ENCODE measurements around the gene STOX1. TPM values are rescaled to one million over a fixed set of nuclear protein-coding genes. Genes with fewer than 3 reads are reported as not detected.
A peak's percentile ranks its signal among the peaks of the same experiment; 100 is the strongest.
"Not testable (repeated sequence)": the region's sequence is repeated elsewhere in the genome, so short reads cannot be mapped to it uniquely, and the experiment has no call there.

STOX1 gene
- polyA plus RNA-seq, 5 donors: 3.3 to 5.5 (median 4.3) TPM

DNA sequence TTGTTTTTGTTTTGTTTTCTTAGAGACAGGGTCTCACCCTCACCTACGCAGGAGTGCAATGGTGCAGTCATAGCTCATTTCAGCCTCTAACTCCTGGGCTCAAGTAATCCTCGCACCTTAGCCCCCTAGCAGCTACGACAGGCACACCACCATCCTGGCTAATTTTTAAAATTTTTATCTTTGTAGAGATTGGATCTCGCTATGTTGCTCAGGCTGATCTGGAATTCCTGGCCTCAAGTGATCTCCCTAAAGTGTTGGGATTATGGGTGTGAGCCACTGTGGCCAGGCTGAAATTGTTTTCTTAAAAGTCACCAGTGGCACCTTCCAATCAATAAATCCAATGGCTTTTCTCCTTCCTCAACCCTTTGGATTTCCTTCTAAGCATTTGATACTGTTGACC is 52.9 kb downstream of the STOX1 start:
- no peak for DNase-seq

- DNase-seq: no peak
Measured at GRCh38 chr10:68895041-68895440, 67.7 kb downstream of the STOX1 start.

DNA sequence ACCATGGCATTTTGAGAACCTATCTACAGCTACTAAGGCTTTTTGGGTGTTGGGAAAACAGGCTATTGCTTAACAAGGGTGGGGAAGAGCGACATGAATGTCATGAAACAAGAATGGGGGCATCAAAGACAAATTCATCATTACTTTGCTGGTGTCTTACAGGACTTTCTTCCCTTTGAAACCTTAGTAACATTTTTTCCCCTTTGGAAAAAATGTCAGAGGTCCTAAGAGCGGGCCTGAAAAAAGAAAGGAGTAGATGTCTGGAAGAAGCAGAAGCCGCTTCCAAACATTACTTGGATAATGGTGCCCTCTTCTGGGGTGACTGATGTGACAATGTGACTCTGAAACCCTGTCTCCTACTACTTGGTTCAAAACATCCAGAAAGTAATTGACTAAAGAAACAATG is 70.0 kb downstream of the STOX1 start:
- DNase-seq: peak; percentile 45 to 74

DNA sequence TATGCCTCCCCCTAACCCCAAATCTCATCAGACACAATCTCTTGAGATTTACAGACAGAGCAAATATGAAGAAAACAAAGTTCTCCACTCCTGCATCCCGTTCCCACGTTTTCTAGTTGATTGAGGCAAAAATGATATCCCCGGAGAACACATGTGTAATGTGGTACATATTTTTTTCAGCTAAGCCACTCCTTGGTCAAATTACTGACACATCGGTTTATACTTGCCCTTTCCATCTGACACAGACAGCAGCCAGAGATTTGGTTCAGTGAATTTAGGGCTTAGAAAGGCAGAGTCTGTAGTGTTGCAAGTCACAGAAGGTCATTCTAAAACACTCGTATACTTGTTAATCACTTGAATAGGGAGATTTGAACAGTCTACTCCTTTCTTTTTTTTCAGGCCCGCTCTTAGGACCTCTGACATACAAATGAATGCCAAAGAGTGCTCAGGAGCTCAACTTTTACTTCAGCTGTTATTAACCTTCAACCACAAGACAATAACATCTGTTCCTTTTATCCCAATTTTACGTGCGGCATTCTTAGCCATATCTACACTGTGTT is 71.9 kb downstream of the STOX1 start:
- DNase-seq: no peak

- no peak for DNase-seq
Measured at GRCh38 chr10:68900427-68901104, 73.2 kb downstream of the STOX1 start.

GRCh38 chr10:68901105-68901927 is 74.0 kb downstream of the STOX1 start, which contains the start of gene DDX50:
Gene DDX50, plus strand, starts transcription at chr10:68901315. Its CDS starts 70 bp downstream, at chr10:68901385.
- peak; percentile 98 to 99 for DNase-seq

DNA sequence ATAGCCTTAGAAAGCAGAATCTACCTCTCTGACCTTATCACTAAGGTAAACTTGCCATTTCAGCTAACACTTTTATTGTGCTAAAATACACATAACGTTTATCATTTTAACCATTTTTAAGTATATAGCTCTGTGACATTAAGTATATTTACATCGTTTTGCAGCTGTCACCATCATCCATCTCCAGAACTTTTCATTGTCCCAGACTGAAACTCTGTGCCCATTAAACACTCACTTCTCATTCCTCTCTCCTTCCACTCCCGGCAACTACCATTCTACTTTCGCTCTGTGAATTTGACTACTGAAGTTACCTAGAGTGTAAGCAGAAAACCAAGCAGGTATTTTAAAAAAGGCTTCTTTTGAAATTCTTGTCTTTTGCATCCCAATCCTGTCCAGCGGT is 75.1 kb downstream of the STOX1 start:
- no peak for DNase-seq

DNA sequence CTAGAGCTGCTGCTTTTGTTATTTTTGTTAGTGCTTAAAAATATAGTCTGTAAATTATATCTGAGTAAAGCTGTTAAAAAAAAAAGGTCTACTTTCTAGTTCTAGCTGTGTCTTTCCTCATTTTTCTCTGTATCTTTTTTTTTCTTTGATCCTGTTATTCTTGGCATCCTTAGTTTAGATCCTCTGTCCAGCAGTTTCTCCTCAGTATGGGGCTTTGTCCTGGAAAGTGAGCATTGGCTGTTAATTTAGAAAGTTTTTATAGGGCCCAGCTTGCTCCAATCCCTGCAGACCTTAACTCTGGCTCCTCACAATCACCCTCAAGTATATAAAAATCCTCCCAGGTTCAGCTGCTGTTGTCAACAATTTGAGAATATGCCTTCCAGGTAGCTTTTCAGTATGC is 97.3 kb downstream of the STOX1 start:
- DNase-seq: no peak

- DNase-seq: no peak
Measured at GRCh38 chr10:68925489-68925888, 98.2 kb downstream of the STOX1 start.

GRCh38 chr10:68929157-68929556 is 101.8 kb downstream of the STOX1 start:
- DNase-seq: not testable (repeated sequence)

GRCh38 chr10:68929888-68930287 is 102.6 kb downstream of the STOX1 start:
- DNase-seq: not testable (repeated sequence)

- not testable (repeated sequence) for DNase-seq
Measured at GRCh38 chr10:68932860-68933259, 105.5 kb downstream of the STOX1 start.

DNA sequence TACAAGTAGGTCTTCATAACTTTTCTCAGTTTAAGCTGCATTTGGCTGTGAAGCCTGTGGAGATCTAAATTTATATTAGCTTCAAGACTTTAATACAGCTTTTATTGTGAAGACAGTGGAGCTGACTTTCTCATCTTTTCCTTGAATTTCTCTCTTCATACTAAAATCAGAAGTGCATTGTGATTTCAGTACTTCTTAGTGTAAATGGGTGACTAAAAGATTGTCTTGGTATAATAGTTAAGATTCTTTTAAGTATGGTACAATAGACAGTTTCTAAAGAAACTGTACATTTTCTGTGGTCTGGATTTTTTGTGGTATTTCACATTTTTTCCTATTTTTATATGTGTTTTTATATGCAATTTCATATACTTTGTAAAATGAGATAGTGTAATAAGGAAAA is 107.7 kb downstream of the STOX1 start:
- DNase-seq: no peak

DNA sequence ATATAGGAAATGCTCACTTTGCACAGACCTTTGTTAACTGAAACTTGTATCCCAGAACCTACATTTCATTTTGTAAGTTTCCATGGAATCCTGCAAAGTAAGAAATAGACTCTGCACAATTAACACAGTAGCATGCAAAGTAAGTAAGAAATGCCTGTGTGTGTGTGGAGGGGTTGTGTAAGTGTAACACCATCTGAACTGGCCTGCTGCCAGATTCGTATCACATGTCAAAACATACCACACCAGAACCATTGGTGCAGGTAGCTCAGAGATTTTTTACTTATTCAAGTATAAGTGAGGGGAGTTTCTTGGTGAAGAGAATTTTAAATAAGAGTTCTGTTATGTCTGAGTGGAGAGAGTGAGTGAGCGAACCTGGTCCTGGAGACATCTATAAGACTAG is 110.8 kb downstream of the STOX1 start:
- no peak for DNase-seq

DNA sequence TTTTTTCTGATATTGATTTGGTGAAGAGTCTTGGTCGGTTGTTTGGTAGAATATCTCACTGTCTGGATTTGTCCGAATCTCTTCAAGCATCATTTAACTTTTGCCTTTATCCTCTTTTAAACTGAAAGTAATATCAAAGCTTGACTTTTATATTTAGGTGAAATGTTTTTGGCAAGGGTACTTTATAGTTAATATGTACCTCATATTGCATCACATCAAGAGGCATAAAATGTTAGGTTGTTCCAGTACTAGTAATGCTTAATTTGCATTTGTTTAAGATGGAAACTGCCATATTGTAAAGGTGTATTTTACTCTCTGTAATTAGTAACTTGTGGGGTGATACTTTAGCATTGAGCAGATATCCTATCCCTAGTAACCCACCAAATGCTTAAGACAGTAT is 111.6 kb downstream of the STOX1 start:
- DNase-seq: no peak

- not testable (repeated sequence) for DNase-seq
Measured at GRCh38 chr10:68940917-68941316, 113.6 kb downstream of the STOX1 start.

Other genes starting within 250 kb of the STOX1 start
- gene CCAR1, start 106.3 kb upstream of the STOX1 start, polyA plus RNA-seq (ENCODE audit: insufficient read depth in 1 of 5, insufficient read length in 5 of 5, low replicate concordance in 1 of 5): 100 to 1,000 TPM; 141 to 215 (median 197) TPM
- 10 to 100 TPM; 52.2 to 70.8 (median 61.6) TPM for gene DDX50, start 73.8 kb downstream of the STOX1 start, polyA plus RNA-seq (ENCODE audit: insufficient read depth in 1 of 5, insufficient read length in 5 of 5, low replicate concordance in 1 of 5)
- 10 to 100 TPM; 43.7 to 55.3 (median 46.9) TPM for gene DDX21, start 128.6 kb downstream of the STOX1 start, polyA plus RNA-seq (ENCODE audit: insufficient read depth in 1 of 5, insufficient read length in 5 of 5, low replicate concordance in 1 of 5)
- gene KIFBP, start 161.3 kb downstream of the STOX1 start, polyA plus RNA-seq (ENCODE audit: insufficient read depth in 1 of 5, insufficient read length in 5 of 5, low replicate concordance in 1 of 5): 10 to 100 TPM; 24.8 to 33.7 (median 28.3) TPM

Data from right lung (tissue), 5 donors.